ENCODE results near the gene C3orf85.

Gene C3orf85

GRCh38 chr3:109171479-109171878 is 35.0 kb downstream of the C3orf85 start:
- Histone ChIP-seq H3K9me3 (no peaks in the 10 kb centered on the region), H3K27me3 (ENCODE audit: low read depth) (no peaks in the 10 kb centered on the region), H3K36me3 (replicated peaks) (no peaks in the 10 kb centered on the region), H3K4me1 (no peaks in the 10 kb centered on the region), H3K4me3 (no peak overlapping the region)
- DNase-seq (ENCODE audit: low spot score in 2 of 2), result no peak
- in situ Hi-C loops (cut with MboI; ENCODE audit: low sequenced_read_pairs), result no loop called here

DNA sequence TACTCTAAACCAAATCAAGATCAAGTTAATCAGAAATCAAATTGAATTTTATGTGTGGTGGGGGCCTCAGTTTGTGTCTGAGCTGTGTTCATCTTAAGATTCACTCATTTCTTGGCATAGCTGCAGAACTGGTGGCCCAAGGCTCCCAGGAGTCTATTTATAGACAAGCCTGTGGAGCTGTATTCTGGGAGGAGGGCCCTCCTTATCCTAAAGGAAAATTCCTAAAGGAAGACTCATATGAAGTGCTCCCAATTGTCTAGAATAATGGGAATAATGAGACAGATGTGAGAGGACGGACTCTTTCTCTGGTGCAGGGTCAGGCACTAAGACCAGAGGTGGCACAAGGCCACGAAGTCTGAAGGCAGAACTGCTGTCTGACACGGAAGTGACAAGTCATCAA is 38.9 kb downstream of the C3orf85 start:
- Histone ChIP-seq H3K9me3 (no peaks in the 10 kb centered on the region), H3K27me3 (ENCODE audit: low read depth) (no peaks in the 10 kb centered on the region), H3K4me1 (no peaks in the 10 kb centered on the region), H3K4me3 (no peak overlapping the region), H3K36me3 (replicated peaks) (no peaks in the 10 kb centered on the region)
- no peak for DNase-seq (ENCODE audit: low spot score in 2 of 2)
- in situ Hi-C loops (cut with MboI; ENCODE audit: low sequenced_read_pairs), result no loop called here

DNA sequence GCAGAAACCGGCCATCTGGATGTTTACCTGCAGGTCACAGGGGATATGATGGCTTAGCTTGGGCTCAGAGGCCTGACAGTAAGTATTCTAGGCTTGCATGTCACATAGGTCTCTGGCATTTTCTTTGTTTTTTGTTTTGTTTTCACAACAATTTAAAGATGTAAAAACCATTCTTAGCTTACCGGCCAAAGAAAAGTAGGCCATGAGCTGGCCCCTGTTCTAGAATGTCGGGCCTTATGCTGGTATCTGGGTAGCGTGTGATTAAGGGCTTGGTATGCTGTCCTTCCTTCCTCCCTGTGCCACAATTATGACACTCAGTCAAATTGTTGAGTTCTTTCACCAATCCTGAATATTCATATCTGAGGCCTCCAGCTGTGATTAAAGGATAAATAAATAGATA is 40.2 kb downstream of the C3orf85 start:
- Histone ChIP-seq H3K27me3 (ENCODE audit: low read depth) (no peaks in the 10 kb centered on the region), H3K9me3 (no peaks in the 10 kb centered on the region), H3K36me3 (replicated peaks) (no peaks in the 10 kb centered on the region), H3K4me1 (no peaks in the 10 kb centered on the region), H3K4me3 (no peak overlapping the region)
- in situ Hi-C loops (cut with MboI; ENCODE audit: low sequenced_read_pairs), result no loop called here
- no peak for DNase-seq (ENCODE audit: low spot score in 2 of 2)

- DNase-seq (ENCODE audit: low spot score in 2 of 2), result no peak
- Histone ChIP-seq H3K4me1 (no peaks in the 10 kb centered on the region), H3K36me3 (replicated peaks) (no peaks in the 10 kb centered on the region), H3K4me3 (no peak overlapping the region), H3K27me3 (ENCODE audit: low read depth) (no peaks in the 10 kb centered on the region), H3K9me3 (no peaks in the 10 kb centered on the region)
- in situ Hi-C loops (cut with MboI; ENCODE audit: low sequenced_read_pairs), result no loop called here
These were observed 41.4 kb downstream of the C3orf85 start for GRCh38 chr3:109177908-109178307.

- Histone ChIP-seq H3K36me3 (replicated peaks) (no peaks in the 10 kb centered on the region), H3K9me3 (no peaks in the 10 kb centered on the region), H3K27me3 (ENCODE audit: low read depth) (no peaks in the 10 kb centered on the region), H3K4me3 (no peak overlapping the region), H3K4me1 (no peaks in the 10 kb centered on the region)
- no peak for DNase-seq (ENCODE audit: low spot score in 2 of 2)
- in situ Hi-C loops (cut with MboI; ENCODE audit: low sequenced_read_pairs), result no loop called here
These were observed 42.2 kb downstream of the C3orf85 start for GRCh38 chr3:109178708-109179107.

DNA sequence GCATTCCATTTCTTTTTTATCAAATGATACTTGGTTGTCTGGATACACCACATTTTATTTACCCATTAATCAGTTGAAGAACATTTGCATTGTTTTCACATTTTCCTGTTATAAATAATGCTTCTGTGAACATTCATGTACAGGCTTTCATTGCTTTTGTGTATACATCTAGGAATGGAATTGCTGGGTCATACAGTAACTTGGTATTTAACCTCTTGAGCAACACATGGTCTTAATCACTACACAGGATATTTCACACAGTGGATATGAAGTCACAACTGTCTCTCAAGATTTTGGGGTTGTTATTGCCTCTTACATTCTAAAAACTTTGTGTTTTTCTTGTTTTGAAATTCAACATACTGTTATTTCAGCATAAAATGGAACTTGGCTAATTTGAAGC is 48.2 kb downstream of the C3orf85 start:
- Histone ChIP-seq H3K27me3 (ENCODE audit: low read depth) (no peaks in the 10 kb centered on the region), H3K9me3 (no peaks in the 10 kb centered on the region), H3K36me3 (replicated peaks) (no peaks in the 10 kb centered on the region), H3K4me3 (no peak overlapping the region), H3K4me1 (no peaks in the 10 kb centered on the region)
- DNase-seq (ENCODE audit: low spot score in 2 of 2), result no peak
- in situ Hi-C loops (cut with MboI; ENCODE audit: low sequenced_read_pairs), result no loop called here

- DNase-seq (ENCODE audit: low spot score in 2 of 2), result no peak
- Histone ChIP-seq H3K4me1 (no peaks in the 10 kb centered on the region), H3K9me3 (no peaks in the 10 kb centered on the region), H3K4me3 (no peak overlapping the region), H3K27me3 (ENCODE audit: low read depth) (no peaks in the 10 kb centered on the region), H3K36me3 (replicated peaks) (no peaks in the 10 kb centered on the region)
- in situ Hi-C loops (cut with MboI; ENCODE audit: low sequenced_read_pairs), result no loop called here
These were observed 50.9 kb downstream of the C3orf85 start for GRCh38 chr3:109187390-109187789.

GRCh38 chr3:109188741-109189140 is 52.2 kb downstream of the C3orf85 start:
- Histone ChIP-seq H3K36me3 (replicated peaks) (no peaks in the 10 kb centered on the region), H3K4me3 (no peak overlapping the region), H3K27me3 (ENCODE audit: low read depth) (no peaks in the 10 kb centered on the region), H3K4me1 (no peaks in the 10 kb centered on the region), H3K9me3 (no peaks in the 10 kb centered on the region)
- in situ Hi-C loops (cut with MboI; ENCODE audit: low sequenced_read_pairs), result no loop called here
- DNase-seq (ENCODE audit: low spot score in 2 of 2), result no peak

GRCh38 chr3:109191421-109191820 is 54.9 kb downstream of the C3orf85 start:
- H3K9me3 ChIP-seq, result no peaks in the 10 kb centered on the region
- no peak overlapping the region for H3K4me3 ChIP-seq
- H3K36me3 ChIP-seq (replicated peaks), result no peaks in the 10 kb centered on the region
- in situ Hi-C loops (cut with MboI; ENCODE audit: low sequenced_read_pairs), result no loop called here
- H3K27me3 ChIP-seq (ENCODE audit: low read depth), result no peaks in the 10 kb centered on the region
- peaks cover 4% of the 10 kb centered on the region; the same call in 1 of the 2 replicates for H3K4me1 ChIP-seq
- no peak for DNase-seq (ENCODE audit: low spot score in 2 of 2)

- no peak for DNase-seq (ENCODE audit: low spot score in 2 of 2)
- in situ Hi-C loops (cut with MboI; ENCODE audit: low sequenced_read_pairs), result no loop called here
- Histone ChIP-seq H3K9me3 (no peaks in the 10 kb centered on the region), H3K27me3 (ENCODE audit: low read depth) (no peaks in the 10 kb centered on the region), H3K4me1 (peaks cover 4% of the 10 kb centered on the region; the same call in 1 of the 2 replicates), H3K4me3 (no peak overlapping the region), H3K36me3 (replicated peaks) (no peaks in the 10 kb centered on the region)
These were observed 59.3 kb downstream of the C3orf85 start for GRCh38 chr3:109195815-109196214.
